BE2C (cell line): ENCODE measurements around the gene ABLIM2.

Experiments
- DNase-seq: peaks from one replicate; pipeline ENCODE4 v3.0.0-alpha.2; 2020
- H3K27me3 ChIP-seq: fragments of 250-450 bp; sonication (Bioruptor Pico); 2 replicates; pipeline ENCODE4 v1.5.1; 2020; ENCODE audit warnings: mild to moderate bottlenecking
- H3K36me3 ChIP-seq: fragments of 250-450 bp; sonication (Bioruptor Pico); 2 replicates; pipeline ENCODE4 v1.5.1; 2020; ENCODE audit warnings: mild to moderate bottlenecking
- H3K4me1 ChIP-seq: fragments of 250-450 bp; sonication (Bioruptor Pico); 2 replicates; pipeline ENCODE4 v1.5.1; 2020
- H3K4me3 ChIP-seq: 2 replicates; pipeline ENCODE4 v1.5.1; 2011; ENCODE audit warnings: low read depth, low read length
- H3K9me3 ChIP-seq: fragments of 250-450 bp; sonication (Bioruptor Pico); 2 replicates; pipeline ENCODE4 v1.5.1; 2020
- TF ChIP-seq, protein P1 (sequence below): IDR thresholded peaks from 2 replicates; pipeline ENCODE4 v1.5.1; 2012; ENCODE audit warnings: mild to moderate bottlenecking, low read depth, low read length

ABLIM2 gene

DNA sequence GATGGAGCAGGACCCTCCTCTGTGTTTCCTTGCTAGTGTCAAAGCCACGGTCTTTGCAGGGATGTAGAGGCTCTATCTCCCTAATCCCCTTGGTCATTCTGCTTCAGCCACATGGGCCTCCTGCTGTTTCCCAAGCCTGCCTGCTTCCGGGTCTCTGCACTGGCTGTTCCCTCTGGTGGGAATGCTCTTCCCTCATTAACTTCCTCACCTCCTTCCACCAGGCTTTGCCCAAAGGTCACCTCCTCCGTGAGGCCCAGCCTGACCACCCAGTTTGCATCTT, 56.6 kb downstream of the ABLIM2 start:
- no peaks in the 10 kb centered on the region for H3K36me3 ChIP-seq
- no peaks in the 10 kb centered on the region for H3K9me3 ChIP-seq
- DNase-seq, result no peak
- no peaks in the 10 kb centered on the region for H3K4me1 ChIP-seq
- H3K4me3 ChIP-seq, result no peak overlapping the region
- TF ChIP-seq, protein P1, sequence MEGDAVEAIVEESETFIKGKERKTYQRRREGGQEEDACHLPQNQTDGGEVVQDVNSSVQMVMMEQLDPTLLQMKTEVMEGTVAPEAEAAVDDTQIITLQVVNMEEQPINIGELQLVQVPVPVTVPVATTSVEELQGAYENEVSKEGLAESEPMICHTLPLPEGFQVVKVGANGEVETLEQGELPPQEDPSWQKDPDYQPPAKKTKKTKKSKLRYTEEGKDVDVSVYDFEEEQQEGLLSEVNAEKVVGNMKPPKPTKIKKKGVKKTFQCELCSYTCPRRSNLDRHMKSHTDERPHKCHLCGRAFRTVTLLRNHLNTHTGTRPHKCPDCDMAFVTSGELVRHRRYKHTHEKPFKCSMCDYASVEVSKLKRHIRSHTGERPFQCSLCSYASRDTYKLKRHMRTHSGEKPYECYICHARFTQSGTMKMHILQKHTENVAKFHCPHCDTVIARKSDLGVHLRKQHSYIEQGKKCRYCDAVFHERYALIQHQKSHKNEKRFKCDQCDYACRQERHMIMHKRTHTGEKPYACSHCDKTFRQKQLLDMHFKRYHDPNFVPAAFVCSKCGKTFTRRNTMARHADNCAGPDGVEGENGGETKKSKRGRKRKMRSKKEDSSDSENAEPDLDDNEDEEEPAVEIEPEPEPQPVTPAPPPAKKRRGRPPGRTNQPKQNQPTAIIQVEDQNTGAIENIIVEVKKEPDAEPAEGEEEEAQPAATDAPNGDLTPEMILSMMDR, result no peak
- no peaks in the 10 kb centered on the region for H3K27me3 ChIP-seq

DNA sequence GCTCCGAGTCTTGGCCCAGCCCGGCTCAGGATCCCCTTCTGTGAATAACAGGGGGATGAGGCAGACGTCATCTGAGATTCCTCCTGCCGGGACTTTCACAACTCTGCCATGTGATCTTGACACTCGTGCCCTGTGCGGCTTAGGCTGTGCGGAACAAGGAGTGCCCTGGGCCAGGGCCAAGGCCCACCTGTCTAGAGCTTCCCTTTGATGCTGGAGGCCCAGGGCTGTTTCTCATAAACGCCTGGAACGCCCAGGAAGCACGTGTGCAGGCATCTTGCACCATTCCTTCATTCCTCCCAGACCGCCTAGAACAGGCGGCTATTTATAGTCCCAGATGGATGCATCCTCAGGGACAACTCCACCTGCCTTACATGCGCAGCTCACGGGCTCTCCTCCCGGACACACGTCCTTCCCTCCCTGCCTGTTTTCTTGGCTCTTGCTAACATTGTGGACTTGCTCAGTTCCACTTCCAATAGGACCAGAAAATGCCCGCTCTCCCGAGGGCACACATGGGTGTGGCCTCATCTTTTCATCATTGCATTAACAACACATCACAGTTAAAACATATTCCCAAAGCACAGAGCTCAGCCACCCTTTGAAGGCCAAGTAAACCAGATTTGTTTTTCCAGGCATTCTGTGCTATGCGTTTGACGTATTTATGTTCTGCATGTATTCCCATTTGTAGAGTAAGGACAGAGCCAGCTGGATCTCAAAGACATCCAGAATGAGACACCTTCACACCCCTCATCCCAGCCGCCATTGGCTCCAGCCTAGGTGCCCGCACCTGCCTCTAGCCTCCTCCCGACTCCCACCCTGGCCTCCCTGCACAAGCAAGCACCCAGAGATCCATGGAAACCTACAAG, 57.2 kb downstream of the ABLIM2 start:
- no peaks in the 10 kb centered on the region for H3K4me1 ChIP-seq
- H3K36me3 ChIP-seq, result no peaks in the 10 kb centered on the region
- no peaks in the 10 kb centered on the region for H3K27me3 ChIP-seq
- no peak overlapping the region for H3K4me3 ChIP-seq
- DNase-seq, result no peak
- TF ChIP-seq, protein P1, result no peak
- H3K9me3 ChIP-seq, result no peaks in the 10 kb centered on the region

DNA sequence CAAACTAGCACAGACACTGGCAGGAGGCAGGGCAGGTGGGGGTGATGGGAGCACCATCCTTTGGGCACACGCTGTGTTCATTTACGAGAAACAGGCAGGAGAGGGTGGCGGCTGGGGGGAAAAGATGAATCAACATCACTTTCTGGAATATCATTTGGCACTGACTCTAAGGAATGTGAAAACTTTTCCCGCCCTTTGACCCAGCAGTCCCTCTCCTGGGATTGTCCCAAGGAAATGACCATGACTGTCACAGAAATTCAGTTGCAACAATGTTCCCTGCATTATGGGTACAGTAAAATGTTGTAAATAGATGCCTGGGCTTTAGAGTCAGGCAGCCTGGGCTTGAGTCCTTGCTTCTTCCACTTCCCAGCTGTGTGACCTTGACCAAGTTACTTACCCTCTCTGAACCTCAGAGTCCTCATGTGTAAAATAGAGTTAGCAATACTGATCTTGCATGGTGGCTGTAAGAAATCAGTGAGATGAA, 58.6 kb downstream of the ABLIM2 start:
- Histone ChIP-seq H3K4me3 (no peak overlapping the region), H3K9me3 (no peaks in the 10 kb centered on the region), H3K27me3 (no peaks in the 10 kb centered on the region), H3K36me3 (no peaks in the 10 kb centered on the region), H3K4me1 (no peaks in the 10 kb centered on the region)
- DNase-seq, result no peak
- TF ChIP-seq, protein P1, result no peak

DNA sequence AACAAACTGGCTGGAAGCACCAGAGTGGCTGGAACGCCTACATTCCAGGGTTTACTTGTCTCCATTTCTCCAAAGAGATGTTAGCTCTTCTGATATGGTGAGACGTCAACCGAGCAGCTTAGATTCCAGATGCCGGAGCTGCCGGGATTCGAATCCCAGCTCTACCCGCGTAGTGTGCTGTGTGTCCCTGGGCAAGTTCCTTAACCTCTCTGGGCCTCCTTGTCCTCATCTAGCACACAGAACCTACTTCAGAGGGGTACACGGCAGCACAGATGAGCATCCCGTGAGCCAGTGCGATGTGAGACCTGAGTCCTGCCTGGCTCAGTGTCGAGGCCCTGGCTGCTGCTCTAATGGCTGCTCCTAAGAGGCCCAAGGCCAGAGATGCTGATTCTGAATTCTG, 60.1 kb downstream of the ABLIM2 start:
- Histone ChIP-seq H3K27me3 (no peaks in the 10 kb centered on the region), H3K4me3 (no peak overlapping the region), H3K36me3 (no peaks in the 10 kb centered on the region), H3K9me3 (no peaks in the 10 kb centered on the region; the same call in 1 of the 2 replicates), H3K4me1 (no peaks in the 10 kb centered on the region)
- DNase-seq, result no peak
- TF ChIP-seq, protein P1, result no peak

DNA sequence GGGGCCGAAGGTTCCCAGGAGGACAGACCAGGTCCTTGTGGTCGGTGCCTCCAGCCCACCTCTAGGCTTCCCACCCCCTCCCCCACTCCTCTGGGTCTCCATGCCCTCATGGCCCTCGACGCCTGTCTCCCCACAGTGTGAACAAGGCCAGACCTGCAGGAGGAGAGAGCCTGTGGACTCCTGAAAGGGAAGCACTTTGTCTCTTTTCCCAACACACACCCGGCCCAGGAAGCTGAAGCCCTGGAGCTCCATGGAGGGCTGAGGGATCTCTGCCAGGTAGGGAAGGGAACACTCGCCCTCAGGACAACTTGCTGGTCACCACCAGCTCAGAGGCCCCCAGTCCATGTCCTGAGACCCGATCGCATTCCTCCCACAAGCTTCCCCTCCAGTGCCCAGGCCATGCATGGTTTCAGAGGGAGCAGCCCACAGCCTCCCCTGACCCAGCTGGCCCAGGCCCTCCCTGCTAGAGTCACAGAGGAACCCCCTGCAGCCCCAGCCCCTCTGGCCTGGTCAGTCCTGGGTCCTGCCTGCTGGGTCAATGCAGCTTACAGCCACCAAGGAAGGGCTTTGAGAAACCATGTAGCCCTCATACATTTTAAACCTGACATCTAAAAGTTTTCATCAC, 60.8 kb downstream of the ABLIM2 start:
- TF ChIP-seq, protein P1, result no peak
- Histone ChIP-seq H3K9me3 (no peaks in the 10 kb centered on the region; the same call in none of the 2 replicates), H3K4me1 (no peaks in the 10 kb centered on the region), H3K4me3 (no peak overlapping the region), H3K27me3 (no peaks in the 10 kb centered on the region), H3K36me3 (no peaks in the 10 kb centered on the region)
- DNase-seq, result no peak

DNA sequence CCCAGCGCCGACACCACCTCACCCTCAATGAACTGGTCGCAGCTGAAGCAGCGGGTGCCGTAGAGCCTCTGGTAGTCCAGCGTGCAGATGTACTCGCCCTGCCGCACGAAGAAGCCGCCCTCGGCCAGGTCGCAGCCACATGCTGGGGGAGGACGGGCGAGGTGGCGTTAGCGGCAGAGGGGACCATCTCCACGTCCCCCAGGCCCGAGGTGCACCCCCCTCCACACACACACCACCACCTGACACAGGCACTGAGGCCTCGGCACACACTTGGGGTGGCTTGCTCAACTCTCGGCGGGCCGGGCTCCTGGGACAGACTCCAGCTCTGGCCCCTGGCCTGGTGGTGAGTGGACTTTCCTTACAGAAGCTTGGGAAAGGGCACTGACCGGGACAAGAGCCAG, 61.5 kb downstream of the ABLIM2 start:
- no peak overlapping the region for H3K4me3 ChIP-seq
- TF ChIP-seq, protein P1, result no peak
- H3K27me3 ChIP-seq, result no peaks in the 10 kb centered on the region
- H3K4me1 ChIP-seq, result no peaks in the 10 kb centered on the region
- DNase-seq, result no peak
- H3K9me3 ChIP-seq, result no peaks in the 10 kb centered on the region; the same call in none of the 2 replicates
- H3K36me3 ChIP-seq, result no peaks in the 10 kb centered on the region
